Liver (tissue), 3 donors: ENCODE measurements around the gene FAM169A.

Source experiments
- CTCF ChIP-seq: fragments of 150-350 bp; IDR thresholded peaks from 2 replicates; pipeline ENCODE4 v1.5.1; 2017; ENCODE audit warnings: improper control_type of control experiment, low read depth, low read length; ENCODE audit not compliant: missing input control
- MAX ChIP-seq: IDR thresholded peaks from 2 replicates; pipeline ENCODE4 v1.6.1; 2016; ENCODE audit warnings: antibody characterized with exemption
- SP1 ChIP-seq: IDR thresholded peaks from 2 replicates; pipeline ENCODE4 v1.6.1; 2018; ENCODE audit warnings: antibody characterized with exemption, mild to moderate bottlenecking
- TAF1 ChIP-seq: conservative IDR thresholded peaks from 2 replicates; pipeline ENCODE4 v1.6.1; 2016; ENCODE audit warnings: antibody characterized with exemption, mild to moderate bottlenecking
- TF ChIP-seq, protein P1 (sequence below): IDR thresholded peaks from 2 replicates; pipeline ENCODE4 v1.6.1; 2016; ENCODE audit warnings: antibody characterized with exemption
- donor health status: healthy.
- donor health status: healthy.

DNA sequence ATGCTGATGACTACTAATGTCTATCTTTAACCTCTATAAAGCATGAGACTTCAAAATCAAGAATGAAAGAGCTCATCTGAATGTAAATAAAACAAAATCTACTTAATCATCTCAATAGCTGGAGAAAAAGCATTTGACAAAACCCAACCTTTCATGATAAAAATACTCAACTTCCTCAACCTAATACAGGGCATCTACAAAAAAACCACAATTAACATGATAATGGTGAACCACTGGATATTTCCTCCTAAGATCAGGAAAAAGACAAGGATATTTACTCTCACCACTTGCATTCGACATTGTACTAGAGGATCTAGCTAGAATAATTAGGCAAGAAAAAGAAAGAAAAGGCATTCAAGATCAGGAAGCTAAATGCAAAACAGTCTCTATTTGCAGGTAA, 49.3 kb downstream of the FAM169A start:
- TF ChIP-seq CTCF (no peak), SP1 (no peak), MAX (no peak), TAF1 (no peak)
- TF ChIP-seq, protein P1, sequence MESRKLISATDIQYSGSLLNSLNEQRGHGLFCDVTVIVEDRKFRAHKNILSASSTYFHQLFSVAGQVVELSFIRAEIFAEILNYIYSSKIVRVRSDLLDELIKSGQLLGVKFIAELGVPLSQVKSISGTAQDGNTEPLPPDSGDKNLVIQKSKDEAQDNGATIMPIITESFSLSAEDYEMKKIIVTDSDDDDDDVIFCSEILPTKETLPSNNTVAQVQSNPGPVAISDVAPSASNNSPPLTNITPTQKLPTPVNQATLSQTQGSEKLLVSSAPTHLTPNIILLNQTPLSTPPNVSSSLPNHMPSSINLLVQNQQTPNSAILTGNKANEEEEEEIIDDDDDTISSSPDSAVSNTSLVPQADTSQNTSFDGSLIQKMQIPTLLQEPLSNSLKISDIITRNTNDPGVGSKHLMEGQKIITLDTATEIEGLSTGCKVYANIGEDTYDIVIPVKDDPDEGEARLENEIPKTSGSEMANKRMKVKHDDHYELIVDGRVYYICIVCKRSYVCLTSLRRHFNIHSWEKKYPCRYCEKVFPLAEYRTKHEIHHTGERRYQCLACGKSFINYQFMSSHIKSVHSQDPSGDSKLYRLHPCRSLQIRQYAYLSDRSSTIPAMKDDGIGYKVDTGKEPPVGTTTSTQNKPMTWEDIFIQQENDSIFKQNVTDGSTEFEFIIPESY = no peak
